ENCODE data around the gene GON4L. TPM values are rescaled to one million over a fixed set of nuclear protein-coding genes. Genes with fewer than 3 reads are reported as not detected.

The GON4L gene
- polyA plus RNA-seq, 1 donor (not counting 4 experiments of a cell fraction or from before 2014, with no cell fraction given), result 16.7 TPM

DNA sequence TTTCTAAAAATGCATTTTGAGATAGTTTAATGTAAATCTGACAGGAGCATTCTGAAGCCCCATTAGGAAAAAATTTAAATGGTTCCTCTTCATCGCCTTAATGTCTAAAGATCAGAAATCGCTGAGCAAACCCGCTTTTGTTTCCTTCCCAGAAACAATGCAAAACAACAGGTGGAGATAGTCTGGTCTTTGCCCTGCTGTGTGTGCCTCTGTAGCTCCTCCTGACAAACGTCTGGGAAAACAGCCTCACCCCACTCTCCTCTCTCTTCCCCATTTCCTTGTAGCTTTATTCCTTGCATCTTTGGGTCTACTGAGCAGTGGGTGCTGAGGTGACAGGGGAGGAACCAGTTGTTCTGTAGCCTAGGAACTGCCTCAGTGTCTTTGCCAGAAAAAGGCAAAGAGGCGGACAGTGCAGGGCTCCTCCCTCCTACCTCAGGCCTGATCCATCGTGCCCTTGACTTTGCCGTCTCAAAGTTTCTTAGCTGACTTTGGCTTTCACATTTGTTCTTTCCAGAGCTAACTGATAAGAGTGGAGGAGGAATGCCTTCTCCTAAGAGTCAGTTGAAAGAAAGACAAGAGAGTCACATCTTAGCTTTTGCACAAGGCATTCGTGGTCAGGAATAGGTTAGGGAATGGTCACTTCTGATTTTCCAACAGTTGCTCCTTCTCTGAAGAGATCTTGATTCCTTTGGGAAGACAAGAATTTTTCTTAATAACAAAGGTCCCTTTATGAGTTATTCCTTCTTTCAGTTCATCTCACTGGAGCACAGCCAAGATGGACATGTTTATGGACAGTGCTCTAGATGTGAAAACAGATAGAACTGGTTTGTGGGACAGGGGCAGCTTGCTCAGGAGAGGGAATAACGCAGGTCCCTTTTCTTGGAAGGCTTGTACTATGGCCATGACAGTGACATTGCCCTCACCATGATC lies 27.3 kb upstream of the GON4L start:
- DNase-seq (ENCODE audit: low read depth, low spot score), result no peak
- Histone ChIP-seq H3K4me2 (ENCODE audit: control insufficient read depth, extremely low read depth, insufficient read depth, low read depth, low read length) (no peak overlapping the region), H3K9me3 (ENCODE audit: control insufficient read depth, low read depth, low read length) (no peaks in the 10 kb centered on the region), H3K4me1 (ENCODE audit: control insufficient read depth, extremely low read depth, insufficient read depth, low read length) (no peaks in the 10 kb centered on the region), H3K27me3 (ENCODE audit: control insufficient read depth, extremely low read depth, insufficient read depth, low read length) (peaks cover 6% of the 10 kb centered on the region), H3K4me3 (ENCODE audit: control insufficient read depth in 2 of 3, extremely low read depth in 1 of 3, insufficient read depth in 2 of 3, low read depth in 1 of 3, low read length in 3 of 3) (no peak overlapping the region), H3K9me1 (ENCODE audit: control insufficient read depth, extremely low read depth, insufficient read depth, low read length) (no peaks in the 10 kb centered on the region), H3K79me2 (ENCODE audit: control insufficient read depth, insufficient read depth, low read length) (no peaks in the 10 kb centered on the region), H3K36me3 (ENCODE audit: control insufficient read depth in 2 of 2, extremely low read depth in 1 of 2, insufficient read depth in 2 of 2, low read length in 2 of 2) (no peaks in the 10 kb centered on the region), H2AFZ (ENCODE audit: control insufficient read depth, low read length) (no peak overlapping the region), H4K20me1 (ENCODE audit: control insufficient read depth, extremely low read depth, insufficient read depth, low read length) (no peaks in the 10 kb centered on the region), H3K9ac (ENCODE audit: control insufficient read depth, extremely low read depth, insufficient read depth, low read length) (no peak overlapping the region), H3K27ac (ENCODE audit: control insufficient read depth, insufficient read depth, low read length) (no peak overlapping the region)
- no peak for FAIRE-seq
- dilution Hi-C loops (cut with MboI; ENCODE audit: extremely low pct_ligation_motif_present, low sequenced_read_pairs), result no loop called here
- TF ChIP-seq EZH2 (IDR thresholded peaks at IDR 0.05; ENCODE audit: low read length), result no peak
- TF ChIP-seq, protein P1, sequence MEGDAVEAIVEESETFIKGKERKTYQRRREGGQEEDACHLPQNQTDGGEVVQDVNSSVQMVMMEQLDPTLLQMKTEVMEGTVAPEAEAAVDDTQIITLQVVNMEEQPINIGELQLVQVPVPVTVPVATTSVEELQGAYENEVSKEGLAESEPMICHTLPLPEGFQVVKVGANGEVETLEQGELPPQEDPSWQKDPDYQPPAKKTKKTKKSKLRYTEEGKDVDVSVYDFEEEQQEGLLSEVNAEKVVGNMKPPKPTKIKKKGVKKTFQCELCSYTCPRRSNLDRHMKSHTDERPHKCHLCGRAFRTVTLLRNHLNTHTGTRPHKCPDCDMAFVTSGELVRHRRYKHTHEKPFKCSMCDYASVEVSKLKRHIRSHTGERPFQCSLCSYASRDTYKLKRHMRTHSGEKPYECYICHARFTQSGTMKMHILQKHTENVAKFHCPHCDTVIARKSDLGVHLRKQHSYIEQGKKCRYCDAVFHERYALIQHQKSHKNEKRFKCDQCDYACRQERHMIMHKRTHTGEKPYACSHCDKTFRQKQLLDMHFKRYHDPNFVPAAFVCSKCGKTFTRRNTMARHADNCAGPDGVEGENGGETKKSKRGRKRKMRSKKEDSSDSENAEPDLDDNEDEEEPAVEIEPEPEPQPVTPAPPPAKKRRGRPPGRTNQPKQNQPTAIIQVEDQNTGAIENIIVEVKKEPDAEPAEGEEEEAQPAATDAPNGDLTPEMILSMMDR (optimal IDR thresholded peaks at IDR 0.05 in 1 of 3, IDR thresholded peaks at IDR 0.05 in 1 of 3, conservative IDR thresholded peaks at IDR 0.05 in 1 of 3; ENCODE audit: extremely low read depth in 1 of 3, insufficient read depth in 2 of 3, low read length in 3 of 3), result no peak

DNA sequence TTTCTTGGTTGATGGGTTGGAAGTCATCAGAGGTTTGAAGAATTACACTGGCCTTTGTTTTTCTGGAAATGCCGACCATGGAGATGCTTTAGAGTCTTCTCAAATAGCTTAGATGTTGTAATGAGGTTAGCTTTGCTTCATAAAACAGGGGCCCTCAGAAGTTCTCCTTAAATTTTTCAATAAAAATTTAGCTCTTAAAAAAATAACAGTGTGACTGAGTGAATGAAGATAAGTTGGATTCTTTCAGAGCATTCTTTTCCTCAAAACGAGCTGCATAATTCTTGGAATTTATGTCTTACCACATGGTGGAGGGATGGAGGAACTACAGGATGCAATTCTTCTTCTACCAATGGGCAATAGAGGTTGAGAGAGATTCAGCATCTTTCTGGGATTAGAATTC lies 25.8 kb upstream of the GON4L start:
- Histone ChIP-seq H3K27me3 (ENCODE audit: control insufficient read depth, extremely low read depth, insufficient read depth, low read length) (peaks cover 6% of the 10 kb centered on the region), H3K36me3 (ENCODE audit: control insufficient read depth in 2 of 2, extremely low read depth in 1 of 2, insufficient read depth in 2 of 2, low read length in 2 of 2) (no peaks in the 10 kb centered on the region), H3K9me3 (ENCODE audit: control insufficient read depth, low read depth, low read length) (no peaks in the 10 kb centered on the region), H2AFZ (ENCODE audit: control insufficient read depth, low read length) (no peak overlapping the region), H3K9ac (ENCODE audit: control insufficient read depth, extremely low read depth, insufficient read depth, low read length) (no peak overlapping the region), H3K9me1 (ENCODE audit: control insufficient read depth, extremely low read depth, insufficient read depth, low read length) (no peaks in the 10 kb centered on the region), H3K4me1 (ENCODE audit: control insufficient read depth, extremely low read depth, insufficient read depth, low read length) (no peaks in the 10 kb centered on the region), H4K20me1 (ENCODE audit: control insufficient read depth, extremely low read depth, insufficient read depth, low read length) (no peaks in the 10 kb centered on the region), H3K4me2 (ENCODE audit: control insufficient read depth, extremely low read depth, insufficient read depth, low read depth, low read length) (no peak overlapping the region), H3K79me2 (ENCODE audit: control insufficient read depth, insufficient read depth, low read length) (no peaks in the 10 kb centered on the region), H3K27ac (ENCODE audit: control insufficient read depth, insufficient read depth, low read length) (no peak overlapping the region), H3K4me3 (ENCODE audit: control insufficient read depth in 2 of 3, extremely low read depth in 1 of 3, insufficient read depth in 2 of 3, low read depth in 1 of 3, low read length in 3 of 3) (no peak overlapping the region)
- no peak for FAIRE-seq
- dilution Hi-C loops (cut with MboI; ENCODE audit: extremely low pct_ligation_motif_present, low sequenced_read_pairs), result no loop called here
- DNase-seq (ENCODE audit: low read depth, low spot score), result no peak
- TF ChIP-seq, protein P1 (optimal IDR thresholded peaks at IDR 0.05 in 1 of 3, IDR thresholded peaks at IDR 0.05 in 1 of 3, conservative IDR thresholded peaks at IDR 0.05 in 1 of 3; ENCODE audit: extremely low read depth in 1 of 3, insufficient read depth in 2 of 3, low read length in 3 of 3), result no peak
- TF ChIP-seq EZH2 (IDR thresholded peaks at IDR 0.05; ENCODE audit: low read length), result no peak
